Measurements from ENCODE around the gene RNASEH2A.
"Not testable (repeated sequence)": the region's sequence is repeated elsewhere in the genome, so short reads cannot be mapped to it uniquely, and the experiment has no call there.

The RNASEH2A gene

DNA sequence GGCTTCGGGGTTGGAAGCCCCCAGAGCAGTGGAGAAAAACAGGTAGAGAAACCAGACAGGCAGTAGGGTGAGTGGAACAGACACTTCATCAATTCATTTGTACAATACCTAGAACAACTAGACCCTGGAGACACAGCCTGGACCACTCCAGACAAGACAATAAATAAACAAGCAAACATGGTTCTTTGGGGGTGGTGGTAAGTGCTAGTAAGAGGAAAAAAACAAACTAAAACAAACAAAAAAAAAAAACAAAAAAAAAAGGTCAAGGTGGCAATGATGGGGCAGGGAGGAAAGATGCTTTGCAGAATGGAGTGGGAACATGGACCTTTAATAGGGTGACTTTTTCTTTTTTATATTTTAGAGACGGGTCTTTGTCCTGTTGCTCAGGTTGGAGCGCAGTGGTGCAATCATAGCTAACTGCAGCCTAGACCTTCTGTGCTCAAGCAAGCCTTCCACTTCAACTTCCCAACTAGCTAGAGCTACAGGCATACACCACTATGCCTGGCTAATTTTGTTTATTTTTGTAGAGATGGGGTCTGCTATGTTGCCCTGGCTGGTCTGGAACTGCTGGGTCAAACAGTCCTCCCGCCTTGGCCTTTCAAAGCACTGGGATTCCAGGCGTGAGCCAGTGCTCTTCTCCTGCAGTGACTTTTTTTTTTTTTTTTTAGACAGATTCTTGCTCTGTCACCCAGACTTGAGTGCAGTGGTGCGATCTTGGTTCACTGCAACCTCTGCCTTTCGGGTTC is 12.0 kb upstream of the RNASEH2A start:
- no peak for DNase-seq

DNA sequence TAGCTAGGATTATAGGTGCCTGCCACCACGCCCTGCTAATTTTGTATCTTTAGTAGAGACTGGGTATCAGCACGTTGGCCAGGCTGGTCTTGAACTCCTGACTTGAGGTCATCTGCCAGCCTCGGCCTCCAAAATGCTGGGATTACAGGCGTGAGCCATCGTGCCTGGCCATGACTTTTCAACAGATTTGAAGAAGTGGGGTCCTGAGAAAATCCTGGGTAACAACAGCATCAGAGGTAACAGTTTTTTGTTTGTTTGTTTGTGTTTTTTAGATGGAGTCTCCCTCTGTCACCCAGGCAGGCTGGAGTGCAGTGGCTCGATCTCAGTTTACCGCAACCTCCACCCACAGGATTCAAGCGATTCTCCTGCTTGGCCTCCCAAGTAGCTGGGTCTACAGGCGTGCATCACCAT is 11.4 kb upstream of the RNASEH2A start:
- DNase-seq, result no peak

DNA sequence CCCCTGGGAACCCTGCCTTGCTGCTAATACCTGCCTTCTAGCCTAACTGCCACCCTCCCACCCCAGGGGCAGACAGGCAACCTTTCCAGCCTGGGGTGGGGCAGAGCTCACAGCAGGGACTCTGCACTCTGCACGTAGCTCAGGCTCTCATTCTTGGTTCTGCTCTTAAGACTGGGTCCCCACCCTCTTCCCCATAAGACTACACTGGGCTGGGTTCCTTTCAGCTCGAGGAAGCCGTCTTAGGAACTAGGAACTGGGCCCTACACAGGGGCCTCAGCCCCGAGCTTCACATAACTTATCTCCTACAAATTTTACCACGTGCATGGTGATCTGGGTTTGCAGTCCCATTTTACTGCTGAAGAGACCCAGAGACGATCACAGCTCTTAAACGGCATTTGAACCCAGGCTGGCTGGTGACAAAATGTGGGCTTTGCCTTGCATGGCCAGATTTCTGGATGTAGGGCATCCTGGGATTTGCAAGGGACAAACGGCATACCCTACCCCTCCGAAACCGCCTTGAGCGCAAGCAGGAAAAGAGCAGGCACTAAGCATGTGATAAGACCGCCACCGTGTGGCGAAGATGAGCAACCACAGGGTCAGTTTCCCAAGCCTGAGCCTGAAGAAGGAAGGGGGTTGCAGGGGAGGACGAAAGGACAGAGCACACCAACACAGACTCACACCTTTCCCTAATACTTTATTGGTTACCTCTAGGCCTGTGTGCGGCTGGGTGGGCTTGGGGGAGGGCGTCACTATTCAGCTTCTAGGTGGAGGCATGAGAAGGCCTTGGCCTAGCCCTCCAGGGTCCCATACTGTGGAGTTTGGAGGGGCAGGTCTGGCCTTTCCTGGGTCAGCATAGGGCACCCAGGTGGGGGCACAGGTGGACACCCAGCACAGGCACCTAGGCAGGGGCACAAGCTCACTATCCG is 10.0 kb upstream of the RNASEH2A start:
- peak; percentile 72 for DNase-seq

DNA sequence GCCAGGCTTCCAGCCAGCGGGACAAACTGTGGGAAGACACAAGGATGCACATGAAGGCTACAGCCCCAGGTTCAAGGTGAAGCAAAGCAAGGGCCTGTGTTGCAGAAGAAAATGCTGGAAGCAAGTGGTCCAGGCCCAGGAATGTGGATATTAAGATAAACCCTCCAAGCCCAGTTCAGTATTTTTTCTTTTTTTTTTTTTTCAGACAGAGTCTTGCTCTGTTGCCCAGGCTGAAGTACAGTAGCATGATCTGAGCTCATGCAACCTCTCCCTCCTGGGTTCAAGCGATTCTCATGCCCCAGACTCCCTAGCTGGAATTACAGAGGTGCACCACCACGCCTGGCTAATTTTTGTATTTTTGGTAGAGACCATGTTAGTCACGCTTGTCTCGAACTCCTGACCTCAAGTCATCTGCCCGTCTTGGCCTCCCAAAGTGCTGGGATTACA is 9.2 kb upstream of the RNASEH2A start:
- DNase-seq, result no peak

DNA sequence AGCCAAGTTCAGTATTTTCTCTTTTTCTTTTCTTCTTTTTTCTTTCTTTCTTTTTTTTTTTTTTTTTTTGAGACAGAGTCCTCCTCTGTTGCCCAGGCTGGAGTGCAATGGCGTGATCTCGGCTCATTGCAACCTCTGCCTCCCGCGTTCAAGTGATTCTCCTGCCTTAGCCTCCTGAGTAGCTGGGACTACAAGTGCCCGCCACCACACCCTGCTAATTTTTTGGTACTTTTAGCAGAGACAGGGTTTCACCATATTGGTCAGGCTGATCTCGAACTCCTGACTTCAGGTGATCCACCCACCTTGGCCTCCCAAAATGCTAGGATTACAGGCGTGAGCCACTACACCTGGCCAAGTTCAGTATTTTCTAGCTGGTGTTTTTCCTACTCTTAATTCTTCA is 8.8 kb upstream of the RNASEH2A start:
- DNase-seq, result not testable (repeated sequence)

DNA sequence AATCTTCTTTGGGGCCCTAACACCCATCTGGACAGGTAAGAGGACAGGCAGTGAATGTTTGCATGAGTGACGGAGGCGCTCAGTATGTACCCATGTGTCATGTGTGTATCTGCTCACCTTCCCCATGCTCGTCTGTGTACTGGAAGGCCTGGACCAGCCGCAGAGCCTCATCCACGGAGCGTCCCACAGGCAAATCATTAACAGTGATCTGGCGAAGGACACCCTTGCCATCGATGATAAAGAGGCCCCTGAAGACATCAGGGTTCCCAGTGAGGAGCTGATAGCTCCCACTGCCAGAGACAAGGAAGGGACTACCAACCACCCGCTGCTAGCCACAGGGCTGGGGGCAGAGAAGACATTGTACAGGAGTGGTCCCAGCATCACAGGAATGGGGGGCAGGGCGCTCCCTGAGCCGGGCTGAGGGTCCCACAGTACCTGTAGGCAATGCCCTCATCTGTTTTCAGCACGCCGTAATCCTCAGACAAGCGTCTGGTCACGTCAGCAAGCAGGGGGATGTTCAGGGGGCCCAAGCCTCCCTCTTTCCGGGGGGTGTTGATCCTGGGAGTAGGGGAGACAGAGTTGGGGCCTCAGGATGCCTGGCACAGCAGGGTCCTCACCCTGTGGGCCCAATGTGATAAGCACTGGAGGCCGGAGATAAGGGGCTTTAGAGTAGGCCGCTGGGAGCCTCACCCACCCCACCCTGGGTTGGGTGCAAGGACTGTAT is 6.5 kb upstream of the RNASEH2A start:
- no peak for DNase-seq

DNA sequence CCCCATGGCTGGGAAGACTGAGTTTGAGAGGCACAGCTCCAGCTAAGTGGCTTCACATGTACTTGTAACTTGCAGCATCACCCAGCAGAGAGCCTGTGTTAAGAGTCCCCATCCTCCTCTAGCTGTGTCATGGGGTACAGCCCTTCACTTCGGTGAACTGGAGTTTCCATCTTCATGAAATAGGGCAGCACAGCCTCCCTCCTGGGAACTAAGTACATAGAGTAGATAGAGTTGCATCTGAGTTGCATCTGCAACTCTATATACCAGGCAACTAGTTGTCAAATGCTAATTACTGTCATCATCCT is 6.0 kb upstream of the RNASEH2A start:
- no peak for DNase-seq

DNA sequence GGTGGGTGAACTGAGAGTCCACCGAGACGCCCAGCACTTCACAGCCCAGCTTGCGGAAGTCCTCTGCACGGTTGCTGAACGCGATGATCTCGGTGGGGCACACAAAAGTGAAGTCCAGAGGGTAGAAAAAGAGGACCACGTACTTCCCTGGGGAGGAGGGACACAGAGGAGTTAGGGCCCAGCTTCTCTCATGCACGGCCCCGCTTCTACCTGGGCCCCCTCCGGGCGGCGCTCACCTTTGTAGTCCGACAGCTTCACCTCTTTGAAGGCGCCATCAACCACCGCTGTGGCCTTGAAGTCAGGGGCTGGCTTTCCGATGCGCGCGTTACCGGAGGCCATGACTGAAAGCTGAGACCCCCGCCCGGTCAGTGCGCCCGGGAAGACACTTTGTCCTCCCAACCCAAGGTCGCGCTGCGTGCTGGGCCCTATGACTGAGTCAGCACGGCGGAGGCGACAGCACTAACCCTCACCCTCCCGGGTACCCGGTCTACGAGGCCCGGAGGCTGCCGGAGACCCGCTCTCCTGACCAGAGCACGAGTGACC is 5.4 kb upstream of the RNASEH2A start:
- DNase-seq, result no peak

DNA sequence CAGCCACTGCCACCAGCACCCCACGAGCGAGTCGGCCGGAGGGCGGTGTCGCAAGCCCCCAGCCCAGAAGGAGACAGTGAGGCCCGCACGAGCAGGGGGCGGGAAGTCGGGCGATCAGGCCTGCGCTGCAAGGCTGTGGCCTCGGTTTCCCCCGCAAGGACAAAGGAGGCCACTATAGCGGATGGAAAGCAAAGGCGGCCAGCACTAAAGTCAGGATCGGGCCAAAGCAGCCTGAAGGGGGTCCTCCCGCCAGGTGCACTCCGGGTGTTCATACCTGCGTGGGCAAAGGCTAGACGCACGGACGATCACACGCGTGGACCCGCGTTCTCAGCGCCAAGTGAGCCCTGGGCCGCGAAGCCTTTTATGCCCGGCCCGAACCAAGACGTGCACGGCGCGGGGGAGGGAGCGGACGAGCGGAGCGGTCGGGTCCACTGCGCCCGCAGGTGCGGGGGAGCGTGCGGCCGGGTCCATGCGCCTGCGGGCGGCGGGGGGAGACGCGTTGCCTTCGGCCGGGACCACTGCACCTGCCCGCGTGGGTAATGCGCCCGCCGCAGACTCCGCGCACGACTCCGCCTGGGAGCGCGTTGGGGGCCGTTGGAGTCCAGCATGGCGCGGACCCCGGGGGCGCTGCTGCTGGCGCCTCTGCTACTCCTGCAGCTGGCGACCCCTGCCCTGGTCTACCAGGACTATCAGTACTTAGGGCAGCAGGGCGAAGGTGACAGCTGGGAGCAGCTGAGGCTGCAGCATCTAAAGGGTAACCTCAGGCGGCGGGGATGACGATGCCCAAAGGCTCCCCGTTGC is 4.7 kb upstream of the RNASEH2A start, which contains the start of the genes PRDX2 and THSD8:
Gene PRDX2, minus strand, starts transcription at position 335 of the 801 bp plus-strand sequence. CDS start 539 bp downstream, outside the sequence.
Gene THSD8, plus strand, starts transcription at position 604 of the 801 bp plus-strand sequence. Its CDS starts 3 bp downstream, at position 607.
- DNase-seq, result peak; percentile 74

DNA sequence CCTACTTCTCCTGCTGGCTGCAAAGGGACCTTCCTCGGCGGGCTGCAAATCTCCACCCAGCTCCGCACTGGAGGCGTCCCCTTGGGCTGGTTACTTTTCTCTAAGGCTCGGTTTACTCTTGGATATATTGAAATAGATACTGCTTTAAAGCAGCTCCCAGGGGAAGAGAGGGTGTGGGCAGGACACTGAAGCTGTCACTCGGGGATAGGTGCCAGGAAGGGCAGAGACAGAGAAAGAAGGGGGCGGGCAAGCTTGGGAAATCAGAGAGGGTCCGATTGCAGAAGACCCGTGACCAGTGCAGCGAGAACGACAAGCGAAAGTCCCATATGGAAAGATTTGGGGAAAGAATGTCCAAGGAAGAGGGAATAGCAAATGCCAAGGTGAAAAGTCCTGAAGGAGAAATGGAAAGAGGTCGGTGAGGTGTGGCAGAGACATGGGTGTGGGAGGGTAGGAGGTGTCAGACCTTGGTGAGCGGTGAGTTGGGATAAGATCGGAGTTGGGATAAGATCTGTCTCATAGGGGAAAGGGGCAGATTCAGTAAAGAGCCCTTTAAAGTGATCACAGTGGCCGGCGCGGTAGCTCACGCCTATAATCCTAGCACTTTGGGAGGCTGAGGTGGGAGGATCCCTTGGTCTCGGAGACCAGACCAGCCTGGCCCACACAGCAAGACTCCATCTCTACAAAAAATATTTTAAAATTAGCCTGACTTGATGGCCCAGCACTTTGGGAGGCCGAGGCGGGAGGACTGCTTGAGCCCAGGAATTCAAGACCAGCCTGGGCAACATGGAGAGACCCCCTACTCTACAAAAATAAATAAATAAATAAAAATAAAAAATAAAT is 3.9 kb upstream of the RNASEH2A start:
- no peak for DNase-seq

DNA sequence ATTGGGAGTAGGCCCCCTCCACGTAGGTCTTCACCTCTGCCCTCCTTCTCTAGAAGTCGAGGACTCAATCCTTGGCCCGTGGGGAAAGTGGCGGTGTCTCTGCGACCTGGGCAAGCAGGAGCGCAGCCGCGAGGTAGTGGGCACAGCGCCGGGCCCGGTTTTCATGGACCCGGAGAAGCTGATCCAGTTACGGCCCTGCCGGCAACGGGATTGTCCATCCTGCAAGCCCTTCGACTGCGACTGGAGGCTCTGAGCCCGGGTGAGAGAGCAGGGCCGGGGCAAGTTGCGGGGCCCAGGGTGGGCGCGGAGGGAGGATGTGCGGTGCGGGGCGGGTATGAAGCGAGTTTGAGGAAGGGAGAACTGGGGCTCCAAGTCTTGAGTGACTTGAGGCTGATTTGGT is 2.3 kb upstream of the RNASEH2A start:
- DNase-seq, result no peak

DNA sequence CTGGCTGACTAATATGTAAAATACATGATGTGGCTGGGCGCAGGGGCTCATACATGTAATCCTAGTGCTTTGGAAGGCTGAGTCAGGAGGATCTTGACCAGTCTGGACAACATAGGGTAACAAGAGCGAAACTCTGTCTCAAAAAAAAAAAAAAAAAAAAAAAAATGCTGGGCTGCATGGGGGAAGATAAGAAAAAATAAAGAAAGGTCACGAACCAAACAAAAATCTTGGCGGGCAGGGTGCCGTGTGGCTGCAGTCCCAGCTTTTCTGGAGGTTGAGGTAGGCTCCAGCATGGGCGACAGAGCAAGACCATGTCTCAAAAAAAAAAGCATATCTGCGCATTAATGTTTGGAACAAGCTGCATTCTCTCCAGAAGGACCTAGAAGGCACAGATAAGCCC is 8.7 kb downstream of the RNASEH2A start:
- DNase-seq, result no peak

DNA sequence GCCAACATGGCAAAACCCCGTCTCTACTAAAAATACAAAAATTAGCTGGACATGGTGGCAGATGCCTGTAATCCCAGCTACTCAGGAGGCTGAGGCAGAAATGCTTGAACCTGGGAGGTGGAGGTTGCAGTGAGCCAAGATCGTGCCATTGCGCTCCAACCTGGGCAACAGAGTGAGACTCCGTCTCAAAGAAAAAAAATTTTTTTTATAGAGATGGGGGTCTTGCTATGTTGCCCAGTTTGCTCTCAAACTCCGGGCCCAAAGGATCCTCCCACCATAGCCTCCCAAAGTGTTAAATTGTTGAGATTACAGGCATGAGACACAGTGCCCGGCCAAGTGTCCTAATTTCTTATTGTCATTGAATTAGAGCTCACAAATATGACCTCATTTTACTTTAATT is 10.8 kb downstream of the RNASEH2A start:
- DNase-seq, result not testable (repeated sequence)

DNA sequence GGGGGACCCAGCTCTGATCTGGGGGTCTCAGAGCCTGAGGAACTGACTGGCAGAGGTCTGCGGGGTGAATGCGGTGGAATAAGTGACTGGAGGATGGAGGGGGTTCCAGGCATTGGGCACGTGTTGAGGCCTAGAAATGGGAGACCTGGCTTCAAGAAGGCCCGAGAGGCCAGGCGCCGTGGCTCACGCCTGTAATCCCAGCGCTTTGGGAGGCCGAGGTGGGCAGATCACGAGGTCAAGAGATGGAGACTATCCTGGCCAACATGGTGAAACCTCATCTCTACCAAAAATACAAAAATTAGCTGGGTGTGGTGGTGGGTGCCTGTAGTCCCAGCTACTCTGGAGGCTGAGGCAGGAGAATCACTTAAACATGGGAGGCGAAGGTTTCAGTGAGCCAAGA is 11.4 kb downstream of the RNASEH2A start:
- DNase-seq, result not testable (repeated sequence)

DNA sequence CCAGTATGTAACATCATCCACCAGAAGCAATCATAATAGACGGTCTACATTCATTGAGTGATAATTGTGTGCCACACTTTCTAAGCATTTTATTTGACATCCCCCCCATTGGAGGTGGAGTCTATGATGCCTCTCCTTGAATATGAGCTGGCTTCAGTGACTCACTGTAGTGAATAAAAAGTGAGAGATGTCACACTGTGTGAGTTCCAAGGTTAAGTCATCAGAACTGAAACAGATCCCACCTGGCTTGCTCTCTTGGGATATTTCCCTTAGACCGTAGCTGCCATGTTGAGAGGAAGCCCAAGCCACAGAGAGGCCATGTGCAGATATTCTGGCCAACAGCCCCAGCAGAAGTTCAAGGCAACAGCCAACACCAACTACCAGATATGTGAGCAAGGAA is 15.4 kb downstream of the RNASEH2A start:
- DNase-seq, result no peak

DNA sequence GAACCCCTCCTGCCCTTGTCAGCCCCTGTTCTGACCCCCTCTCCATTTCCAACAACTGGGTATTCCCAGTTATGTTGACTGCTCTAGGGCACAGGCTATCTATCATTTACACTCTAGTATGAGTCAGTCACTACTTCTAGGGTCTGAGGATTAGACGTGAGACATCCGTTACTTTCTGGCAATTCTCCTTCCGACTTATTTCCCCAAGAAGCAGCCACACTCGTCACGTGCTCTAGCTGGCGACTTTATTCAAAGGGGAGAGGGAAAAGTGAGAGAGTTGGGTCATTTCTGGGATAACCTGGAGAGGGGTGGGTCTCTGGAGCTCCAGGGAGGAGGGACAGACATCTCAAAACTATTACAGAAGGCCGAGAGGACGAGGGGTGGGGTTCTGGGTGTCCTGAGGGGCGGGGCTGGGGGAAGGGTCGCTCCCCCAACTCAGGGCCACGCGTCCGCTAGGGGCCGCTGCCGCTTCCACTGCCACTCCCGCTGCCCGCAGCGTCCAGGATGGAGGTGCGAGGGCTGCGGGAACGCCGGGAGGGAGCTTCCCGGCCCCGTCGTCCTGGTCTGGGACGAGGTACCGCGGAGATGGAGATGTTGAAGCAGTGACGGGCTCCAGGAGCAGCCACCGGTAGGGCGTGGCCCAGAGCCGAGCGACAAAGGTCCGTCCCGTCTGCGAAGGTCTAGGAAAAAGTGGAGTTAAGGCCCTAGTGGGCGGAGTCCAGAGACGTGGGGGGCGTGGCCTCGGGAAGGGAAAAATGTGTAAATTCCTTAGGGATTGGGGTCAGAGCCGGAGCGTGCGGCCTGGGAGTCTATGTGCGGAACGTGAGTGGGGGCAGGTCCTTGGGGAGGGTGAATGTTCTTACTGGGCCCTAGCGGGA is 19.1 kb downstream of the RNASEH2A start:
- no peak for DNase-seq

DNA sequence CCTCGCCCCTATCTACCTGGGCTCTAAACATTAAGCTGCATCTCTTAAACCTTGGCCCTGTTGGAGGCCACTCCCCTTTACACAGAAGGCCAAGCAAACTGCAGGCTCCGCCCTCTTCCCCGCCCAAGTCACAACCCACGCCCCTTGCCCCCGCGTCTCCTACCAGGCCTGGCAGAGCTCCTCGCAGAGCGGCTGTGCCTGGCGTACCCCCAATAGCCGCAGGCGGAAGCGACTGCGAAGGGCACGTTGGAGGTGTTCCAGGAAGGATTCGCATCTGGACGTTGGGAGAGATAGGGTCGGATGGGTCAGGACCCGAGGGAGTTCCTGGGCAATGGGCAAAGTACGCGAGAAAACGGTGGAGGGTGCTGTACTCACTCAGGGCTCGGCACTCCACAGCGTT is 22.1 kb downstream of the RNASEH2A start:
- DNase-seq, result no peak

DNA sequence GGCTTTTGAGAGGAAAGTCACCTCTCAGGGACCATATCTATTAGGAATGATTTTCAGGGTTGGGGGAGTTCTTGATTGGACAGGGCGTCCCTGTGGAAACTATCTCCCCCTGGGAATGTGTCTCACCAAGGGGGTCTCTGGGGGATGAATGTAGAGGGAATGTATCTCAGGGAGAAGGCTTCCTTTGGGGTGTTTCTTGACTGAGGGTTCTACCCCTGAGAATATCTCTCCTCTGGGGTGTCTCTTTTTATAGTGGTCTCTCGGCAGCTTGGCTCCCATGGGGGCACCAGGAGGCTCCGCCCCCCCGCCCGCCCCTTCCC is 27.0 kb downstream of the RNASEH2A start:
- DNase-seq, result no peak

DNA sequence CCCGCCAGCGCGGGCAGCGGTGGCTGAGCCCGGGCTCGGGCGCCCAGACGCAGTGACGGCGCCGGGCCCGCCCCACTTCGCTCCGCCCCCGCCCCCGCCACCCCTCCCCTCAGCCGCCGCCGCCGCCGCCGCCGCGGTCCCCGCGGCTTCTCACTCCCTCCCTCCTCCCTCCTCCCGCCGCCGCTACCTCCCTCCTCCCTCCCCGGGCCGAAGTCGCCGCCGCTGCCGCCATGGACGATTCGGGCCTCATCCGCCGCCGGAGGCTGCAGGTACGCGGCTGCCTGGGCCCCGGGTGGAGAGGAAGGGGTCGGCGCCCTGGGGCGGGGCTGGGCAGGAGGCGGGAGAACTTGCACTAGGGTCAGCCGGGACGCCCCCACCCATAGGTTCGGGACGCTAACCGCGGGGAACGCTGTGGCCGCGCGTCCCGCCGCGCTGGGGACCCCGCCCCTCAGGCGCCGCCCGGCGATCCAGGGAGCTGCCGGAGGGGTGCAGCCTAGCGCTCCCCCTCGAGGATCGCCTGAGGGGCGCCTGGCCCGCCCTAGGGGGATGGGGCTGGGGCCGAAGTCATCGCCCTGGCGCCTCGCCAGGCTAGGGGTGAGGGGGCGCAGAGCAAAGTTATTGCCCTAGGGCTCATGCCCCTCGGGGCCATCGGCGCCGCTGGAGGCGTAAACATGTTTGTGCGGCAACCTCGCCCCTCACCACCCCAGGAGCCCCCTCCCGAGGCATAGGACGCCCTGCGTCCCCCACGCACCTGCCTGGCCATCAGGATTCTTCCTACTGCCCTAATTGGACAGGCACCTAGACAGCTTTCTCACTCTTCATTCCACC is 27.6 kb downstream of the RNASEH2A start:
- DNase-seq, result peak; percentile 35
